ENCODE data around the gene CHD9NB. TPM values are rescaled to one million over a fixed set of nuclear protein-coding genes. Genes with fewer than 3 reads are reported as not detected.
A peak's percentile ranks its signal among the peaks of the same experiment; 100 is the strongest.
"Not testable (repeated sequence)": the region's sequence is repeated elsewhere in the genome, so short reads cannot be mapped to it uniquely, and the experiment has no call there.

Gene CHD9NB
- total RNA-seq, 6 donors from 2014 or later = 1.0 to 55.0 (median 12.4) TPM

DNA sequence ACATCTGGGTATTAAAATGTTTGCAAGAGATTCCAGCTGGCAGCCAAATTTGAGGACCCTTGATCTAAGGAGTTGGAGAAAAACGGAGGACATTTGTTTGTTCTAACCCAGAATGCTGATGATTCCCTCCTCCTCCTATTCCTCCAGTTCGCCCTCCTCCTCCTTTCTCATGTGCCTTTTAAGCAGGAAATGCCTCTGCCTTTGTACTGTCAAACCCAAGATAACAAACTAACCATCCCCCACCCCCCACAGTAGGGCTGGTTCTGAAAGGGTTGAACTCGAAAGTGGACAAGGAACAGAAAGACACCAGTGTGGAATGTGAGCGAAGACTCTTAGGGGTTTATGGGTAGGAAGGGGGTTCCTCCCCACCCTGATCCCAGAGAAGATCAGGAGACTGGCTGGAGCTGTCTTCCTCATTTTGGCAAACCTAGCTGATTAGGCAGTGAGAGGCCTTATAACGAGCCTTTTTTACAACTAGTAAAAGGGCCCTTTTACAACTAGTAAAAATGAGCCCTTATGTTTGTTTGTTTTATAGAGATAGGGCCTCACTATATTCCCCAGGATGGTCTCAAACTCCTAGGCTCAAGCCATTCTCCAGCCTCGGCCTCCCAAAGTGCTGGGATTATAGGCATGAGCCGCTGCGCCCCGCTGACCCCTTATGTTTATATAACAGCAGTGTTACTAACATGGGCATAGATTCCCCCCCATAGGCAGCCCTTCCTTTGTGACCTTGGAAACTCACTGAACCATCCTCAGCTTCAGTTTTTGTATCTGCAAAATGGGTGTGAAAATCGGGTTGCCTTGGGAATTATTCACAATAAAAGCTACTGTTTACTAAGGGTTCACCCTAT lies 3.1 kb upstream of the CHD9NB start:
- Histone ChIP-seq H3K4me1 (peaks cover 23 to 57% (median 35%) of the 10 kb centered on the region in 4 donors), H3K9me3 (no peaks in the 10 kb centered on the region), H3K27me3 (no peaks in the 10 kb centered on the region), H3K4me3 (peak overlapping the region; percentile 49 to 70 (median 65)), H3K27ac (peak overlapping the region; percentile 87 to 95 (median 90)), H3K36me3 (no peaks in the 10 kb centered on the region)
- WGBS, 2 donors = 25 to 33% methylated on average over 9 to 10 of the region's 10 CpGs
- ATAC-seq (ENCODE audit: low FRiP score in 2 of 2) (peak; percentile 35 to 44), DNase-seq (peak in 1 of 2 donors; percentile 28)
- peak in 1 of 2 donors; percentile 12 for TF ChIP-seq POLR2AphosphoS5 (IDR thresholded peaks at IDR 0.05)
- TF ChIP-seq EP300 (IDR thresholded peaks at IDR 0.05) = no peak

GRCh38 chr16:53054670-53055485 lies 2.2 kb upstream of the CHD9NB start, which contains the start of gene CHD9:
Gene CHD9, plus strand, starts transcription at chr16:53054991. Its CDS starts 101,099 bp downstream, at chr16:53156090.
- Histone ChIP-seq H3K9me3 (no peaks in the 10 kb centered on the region), H3K36me3 (no peaks in the 10 kb centered on the region), H3K4me3 (peak within 1 kb of the TSS; percentile 49 to 70 (median 65)), H3K4me1 (peaks cover 23 to 57% (median 35%) of the 10 kb centered on the region in 4 donors), H3K27me3 (no peaks in the 10 kb centered on the region), H3K27ac (peak within 1 kb of the TSS; percentile 87 to 95 (median 90))
- DNase-seq (peak; percentile 90 to 95), ATAC-seq (ENCODE audit: low FRiP score in 2 of 2) (peak; percentile 96 to 97)
- TF ChIP-seq POLR2A (IDR thresholded peaks at IDR 0.05) = peak in 2 of 4 donors; percentile 47 to 53
- TF ChIP-seq CTCF (IDR thresholded peaks at IDR 0.05) = peak; percentile 97 to 100 (median 100)
- TF ChIP-seq POLR2AphosphoS5 (IDR thresholded peaks at IDR 0.05) = peak in 1 of 2 donors; percentile 48
- TF ChIP-seq EP300 (IDR thresholded peaks at IDR 0.05) = no peak
- 1 to 3% methylated on average over 12 to 44 of the region's 62 CpGs for whole genome bisulfite sequencing, 2 donors

GRCh38 chr16:53053967-53054669 lies 1.4 kb upstream of the CHD9NB start:
- Histone ChIP-seq H3K36me3 (no peaks in the 10 kb centered on the region), H3K4me1 (peaks cover 23 to 57% (median 35%) of the 10 kb centered on the region in 4 donors), H3K27ac (peak overlapping the region; percentile 87 to 95 (median 90)), H3K9me3 (no peaks in the 10 kb centered on the region), H3K4me3 (peak overlapping the region in 3 of 4 donors; percentile 63 to 70 (median 67)), H3K27me3 (no peaks in the 10 kb centered on the region)
- WGBS, 2 donors = 54 to 55% methylated on average over 13 of the region's 13 CpGs
- DNase-seq (peak in 1 of 2 donors; percentile 49), ATAC-seq (ENCODE audit: low FRiP score in 2 of 2) (peak; percentile 36 to 56)
- TF ChIP-seq POLR2AphosphoS5 (IDR thresholded peaks at IDR 0.05) (no peak), CTCF (IDR thresholded peaks at IDR 0.05) (no peak), POLR2A (IDR thresholded peaks at IDR 0.05) (no peak), EP300 (IDR thresholded peaks at IDR 0.05) (no peak)

DNA sequence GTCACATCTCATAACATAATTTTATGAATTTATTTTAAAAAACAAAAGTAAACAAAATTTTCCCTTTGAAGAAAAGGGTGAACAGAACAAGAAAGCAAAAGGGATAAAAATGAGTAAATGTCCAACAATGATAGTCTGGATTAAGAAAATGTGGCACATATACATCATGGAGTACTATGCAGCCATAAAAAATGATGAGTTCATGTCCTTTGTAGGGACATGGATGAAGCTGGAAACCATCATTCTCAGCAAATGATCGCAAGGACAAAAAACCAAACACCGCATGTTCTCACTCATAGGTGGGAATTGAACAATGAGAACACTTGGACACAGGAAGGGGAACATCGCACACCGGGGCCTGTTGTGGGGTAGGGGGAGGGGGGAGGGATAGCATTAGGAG lies 1.4 kb downstream of the CHD9NB start:
- not testable (repeated sequence) for H3K9me3 ChIP-seq; H3K36me3 ChIP-seq; H3K4me3 ChIP-seq; H3K27me3 ChIP-seq; ATAC-seq (ENCODE audit: low FRiP score in 2 of 2); DNase-seq; H3K27ac ChIP-seq
- H3K4me1 ChIP-seq = peaks cover 14 to 37% (median 20%) of the 10 kb centered on the region in 4 donors
- 87 to 94% methylated on average over 3 to 4 of the region's 4 CpGs for WGBS, 2 donors

DNA sequence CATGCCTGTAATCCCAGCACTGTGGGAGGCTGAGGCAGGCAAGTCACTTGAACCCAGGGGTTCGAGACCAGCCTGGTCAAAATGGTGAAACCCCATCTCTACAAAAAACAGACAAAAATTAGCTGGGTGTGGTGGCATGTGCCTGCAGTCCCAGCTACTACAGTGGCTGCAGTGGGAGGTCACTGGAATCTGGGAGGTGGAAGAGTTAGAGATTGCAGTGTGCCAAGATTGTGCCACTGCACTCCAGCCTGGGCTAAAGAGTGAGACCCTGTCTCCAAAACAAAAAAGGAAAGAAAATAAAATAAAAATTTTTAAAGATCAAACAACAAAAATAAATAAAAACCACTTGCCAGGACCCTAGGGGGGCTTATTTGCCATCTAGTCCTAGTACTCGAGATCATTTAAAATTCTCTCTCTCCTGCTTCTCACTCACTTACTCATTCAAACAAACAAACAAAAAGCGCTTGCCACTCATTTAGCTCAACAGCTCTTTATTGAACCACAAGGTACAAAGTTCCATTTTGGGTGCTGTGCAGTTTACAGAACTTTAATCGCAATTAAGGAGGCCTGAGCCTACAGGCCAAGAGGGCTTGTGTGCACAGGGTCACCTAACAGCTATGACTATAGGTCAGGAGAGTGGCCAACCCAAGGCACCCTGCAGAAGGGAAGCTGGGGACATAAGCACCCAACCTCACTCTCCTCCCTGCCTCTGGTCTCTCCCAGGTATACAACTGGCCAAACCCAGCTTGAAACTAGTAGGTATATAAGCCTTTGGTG lies 4.4 kb downstream of the CHD9NB start:
- H3K27me3 ChIP-seq = no peaks in the 10 kb centered on the region
- peaks cover 3 to 19% (median 7%) of the 10 kb centered on the region in 4 donors for H3K4me1 ChIP-seq
- WGBS, 2 donors = 75 to 79% methylated on average over 4 of the region's 4 CpGs
- TF ChIP-seq CTCF (IDR thresholded peaks at IDR 0.05) = no peak
- no peak for TF ChIP-seq POLR2A (IDR thresholded peaks at IDR 0.05)
- no peak for TF ChIP-seq EP300 (IDR thresholded peaks at IDR 0.05)
- TF ChIP-seq POLR2AphosphoS5 (IDR thresholded peaks at IDR 0.05) = no peak
- no peak for DNase-seq
- H3K9me3 ChIP-seq = no peaks in the 10 kb centered on the region
- H3K27ac ChIP-seq = no peak overlapping the region
- no peaks in the 10 kb centered on the region for H3K36me3 ChIP-seq
- H3K4me3 ChIP-seq = no peak overlapping the region
- ATAC-seq (ENCODE audit: low FRiP score in 2 of 2) = no peak

- DNase-seq; H3K36me3 ChIP-seq; ATAC-seq (ENCODE audit: low FRiP score in 2 of 2); H3K9me3 ChIP-seq; H3K27ac ChIP-seq; H3K27me3 ChIP-seq; H3K4me3 ChIP-seq: not testable (repeated sequence)
- 91 to 96% methylated on average over 5 of the region's 5 CpGs for WGBS, 2 donors
- H3K4me1 ChIP-seq = peaks cover 0 to 12% (median 6%) of the 10 kb centered on the region in 4 donors
Measured at GRCh38 chr16:53047515-53047914, 5.2 kb downstream of the CHD9NB start.
